SU-DHL-6 (cell line): ENCODE measurements around the gene CRTAP.

Experiments used
- EZH2phosphoT487 ChIP-seq: fragments of 200-600 bp; sonication (generic), shearing (Covaris generic); conservative IDR thresholded peaks from 2 replicates; pipeline ENCODE4 v1.6.1; 2018; ENCODE audit warnings: mild to moderate bottlenecking, antibody characterized with exemption, low read length, moderate library complexity, mixed read lengths
- TF ChIP-seq, protein P1 (sequence below): fragments of 200-600 bp; sonication (generic); IDR thresholded peaks from one replicate; pipeline ENCODE4 v1.5.1; 2017; ENCODE audit warnings: antibody characterized with exemption, mild to moderate bottlenecking, low read length, moderate library complexity; ENCODE audit not compliant: insufficient read depth, poor library complexity, severe bottlenecking

DNA sequence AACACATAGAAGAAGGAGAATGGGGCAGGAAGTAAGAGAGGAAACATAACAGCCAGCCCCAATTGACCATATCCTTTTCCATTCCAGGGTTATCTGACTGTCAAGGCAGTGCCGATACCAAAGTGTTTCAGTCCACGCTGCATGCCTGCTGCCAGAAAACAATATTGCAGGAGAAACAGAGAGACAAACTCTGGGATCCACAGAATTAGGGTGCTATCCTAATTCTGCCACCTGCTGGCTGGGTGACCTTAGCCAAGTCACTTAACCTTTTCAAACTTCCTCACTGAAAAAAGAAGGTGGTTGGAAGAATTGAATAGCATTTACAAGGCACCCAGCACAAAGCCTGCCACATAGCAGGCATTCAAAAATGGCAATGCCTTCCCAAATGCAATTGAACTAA, 48.9 kb upstream of the CRTAP start:
- TF ChIP-seq, protein P1, sequence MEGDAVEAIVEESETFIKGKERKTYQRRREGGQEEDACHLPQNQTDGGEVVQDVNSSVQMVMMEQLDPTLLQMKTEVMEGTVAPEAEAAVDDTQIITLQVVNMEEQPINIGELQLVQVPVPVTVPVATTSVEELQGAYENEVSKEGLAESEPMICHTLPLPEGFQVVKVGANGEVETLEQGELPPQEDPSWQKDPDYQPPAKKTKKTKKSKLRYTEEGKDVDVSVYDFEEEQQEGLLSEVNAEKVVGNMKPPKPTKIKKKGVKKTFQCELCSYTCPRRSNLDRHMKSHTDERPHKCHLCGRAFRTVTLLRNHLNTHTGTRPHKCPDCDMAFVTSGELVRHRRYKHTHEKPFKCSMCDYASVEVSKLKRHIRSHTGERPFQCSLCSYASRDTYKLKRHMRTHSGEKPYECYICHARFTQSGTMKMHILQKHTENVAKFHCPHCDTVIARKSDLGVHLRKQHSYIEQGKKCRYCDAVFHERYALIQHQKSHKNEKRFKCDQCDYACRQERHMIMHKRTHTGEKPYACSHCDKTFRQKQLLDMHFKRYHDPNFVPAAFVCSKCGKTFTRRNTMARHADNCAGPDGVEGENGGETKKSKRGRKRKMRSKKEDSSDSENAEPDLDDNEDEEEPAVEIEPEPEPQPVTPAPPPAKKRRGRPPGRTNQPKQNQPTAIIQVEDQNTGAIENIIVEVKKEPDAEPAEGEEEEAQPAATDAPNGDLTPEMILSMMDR, result peak; percentile 62
- no peak for TF ChIP-seq EZH2phosphoT487
